GM06990 (cell line): ENCODE data around the gene CIRBP.

Experiments
- DNase-seq: peaks from one replicate; pipeline ENCODE4 v3.0.0-alpha.2; 2011; ENCODE audit not compliant: insufficient read length; ENCODE audit errors: extremely low read depth
- H3K27me3 ChIP-seq: replicated peaks from 2 replicates; pipeline ENCODE4 v1.6.0; 2011; ENCODE audit warnings: low read length; ENCODE audit not compliant: control insufficient read depth, insufficient read depth
- H3K36me3 ChIP-seq: 2 replicates; pipeline ENCODE4 v1.5.1; 2011; ENCODE audit warnings: low read length; ENCODE audit not compliant: control insufficient read depth, insufficient read depth
- H3K4me3 ChIP-seq: replicated peaks from 2 replicates; pipeline ENCODE4 v1.5.1; 2011; ENCODE audit warnings: low read depth, mild to moderate bottlenecking, control low read depth, low read length
- TF ChIP-seq, protein P1 (sequence below): IDR thresholded peaks from 2 replicates; pipeline ENCODE4 v1.5.1; 2011; ENCODE audit warnings: low read length, control low read depth, mild to moderate bottlenecking, inconsistent platforms; ENCODE audit not compliant: insufficient read depth, poor library complexity, severe bottlenecking

The CIRBP gene

DNA sequence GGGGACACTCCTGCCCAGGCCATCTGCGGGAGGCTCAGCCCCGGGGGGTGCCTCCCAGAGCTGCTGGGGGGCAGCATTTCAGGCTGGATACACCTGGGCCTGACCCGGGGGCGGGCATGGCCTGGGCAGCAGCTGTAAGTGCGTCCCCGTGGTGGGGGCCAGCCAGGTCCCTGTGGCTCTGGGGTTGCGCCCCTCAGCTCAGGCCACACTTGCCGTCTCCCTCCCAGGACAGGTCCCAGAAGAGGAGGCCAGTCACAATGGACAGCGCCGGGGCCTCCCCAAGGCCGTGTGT is 43.0 kb upstream of the CIRBP start:
- H3K27me3 ChIP-seq: no peaks in the 10 kb centered on the region
- H3K36me3 ChIP-seq: peaks cover 15% of the 10 kb centered on the region
- DNase-seq: no peak
- TF ChIP-seq, protein P1, sequence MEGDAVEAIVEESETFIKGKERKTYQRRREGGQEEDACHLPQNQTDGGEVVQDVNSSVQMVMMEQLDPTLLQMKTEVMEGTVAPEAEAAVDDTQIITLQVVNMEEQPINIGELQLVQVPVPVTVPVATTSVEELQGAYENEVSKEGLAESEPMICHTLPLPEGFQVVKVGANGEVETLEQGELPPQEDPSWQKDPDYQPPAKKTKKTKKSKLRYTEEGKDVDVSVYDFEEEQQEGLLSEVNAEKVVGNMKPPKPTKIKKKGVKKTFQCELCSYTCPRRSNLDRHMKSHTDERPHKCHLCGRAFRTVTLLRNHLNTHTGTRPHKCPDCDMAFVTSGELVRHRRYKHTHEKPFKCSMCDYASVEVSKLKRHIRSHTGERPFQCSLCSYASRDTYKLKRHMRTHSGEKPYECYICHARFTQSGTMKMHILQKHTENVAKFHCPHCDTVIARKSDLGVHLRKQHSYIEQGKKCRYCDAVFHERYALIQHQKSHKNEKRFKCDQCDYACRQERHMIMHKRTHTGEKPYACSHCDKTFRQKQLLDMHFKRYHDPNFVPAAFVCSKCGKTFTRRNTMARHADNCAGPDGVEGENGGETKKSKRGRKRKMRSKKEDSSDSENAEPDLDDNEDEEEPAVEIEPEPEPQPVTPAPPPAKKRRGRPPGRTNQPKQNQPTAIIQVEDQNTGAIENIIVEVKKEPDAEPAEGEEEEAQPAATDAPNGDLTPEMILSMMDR: no peak
- H3K4me3 ChIP-seq: no peak overlapping the region

DNA sequence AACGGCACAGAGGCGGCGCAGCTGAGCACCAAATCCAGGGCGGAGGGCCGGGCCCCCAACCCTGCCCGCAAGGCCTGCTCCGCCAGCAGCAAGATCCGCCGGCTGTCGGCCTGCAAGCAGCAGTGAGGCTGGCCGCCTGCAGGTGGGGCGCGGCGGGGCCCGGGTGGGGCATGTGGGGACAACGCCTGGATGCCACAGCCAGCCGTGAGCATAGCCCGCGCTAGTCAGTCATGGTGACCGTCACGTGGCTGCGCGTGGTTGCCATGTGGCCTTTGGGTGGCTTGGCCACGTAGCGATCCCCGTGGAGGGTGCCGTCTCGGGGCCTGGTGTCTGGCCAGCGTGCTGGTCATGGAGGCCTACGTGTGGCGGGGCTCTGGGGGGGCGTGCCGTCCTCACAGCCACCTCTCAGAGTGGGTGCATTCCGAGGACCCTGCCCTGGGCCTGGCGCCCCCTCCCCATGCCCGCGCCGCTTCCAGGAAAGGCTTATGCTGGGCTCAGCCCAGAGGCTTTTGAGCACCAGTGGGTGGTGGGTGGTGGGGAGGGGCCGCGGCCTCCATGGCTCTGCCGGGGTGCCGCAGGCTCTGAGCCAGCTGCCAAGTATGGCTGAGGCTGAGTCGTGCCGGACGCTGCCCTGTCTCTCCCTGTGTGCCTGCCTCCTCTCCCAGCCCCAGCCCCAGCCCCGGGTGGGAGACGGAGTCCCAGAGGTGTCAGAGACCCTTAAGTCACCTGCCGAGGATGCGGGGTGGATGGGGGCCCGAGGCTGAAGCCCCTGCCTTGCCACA is 42.4 kb upstream of the CIRBP start:
- no peak for DNase-seq
- Histone ChIP-seq H3K4me3 (no peak overlapping the region), H3K27me3 (no peaks in the 10 kb centered on the region), H3K36me3 (peaks cover 14% of the 10 kb centered on the region)
- TF ChIP-seq, protein P1: no peak

DNA sequence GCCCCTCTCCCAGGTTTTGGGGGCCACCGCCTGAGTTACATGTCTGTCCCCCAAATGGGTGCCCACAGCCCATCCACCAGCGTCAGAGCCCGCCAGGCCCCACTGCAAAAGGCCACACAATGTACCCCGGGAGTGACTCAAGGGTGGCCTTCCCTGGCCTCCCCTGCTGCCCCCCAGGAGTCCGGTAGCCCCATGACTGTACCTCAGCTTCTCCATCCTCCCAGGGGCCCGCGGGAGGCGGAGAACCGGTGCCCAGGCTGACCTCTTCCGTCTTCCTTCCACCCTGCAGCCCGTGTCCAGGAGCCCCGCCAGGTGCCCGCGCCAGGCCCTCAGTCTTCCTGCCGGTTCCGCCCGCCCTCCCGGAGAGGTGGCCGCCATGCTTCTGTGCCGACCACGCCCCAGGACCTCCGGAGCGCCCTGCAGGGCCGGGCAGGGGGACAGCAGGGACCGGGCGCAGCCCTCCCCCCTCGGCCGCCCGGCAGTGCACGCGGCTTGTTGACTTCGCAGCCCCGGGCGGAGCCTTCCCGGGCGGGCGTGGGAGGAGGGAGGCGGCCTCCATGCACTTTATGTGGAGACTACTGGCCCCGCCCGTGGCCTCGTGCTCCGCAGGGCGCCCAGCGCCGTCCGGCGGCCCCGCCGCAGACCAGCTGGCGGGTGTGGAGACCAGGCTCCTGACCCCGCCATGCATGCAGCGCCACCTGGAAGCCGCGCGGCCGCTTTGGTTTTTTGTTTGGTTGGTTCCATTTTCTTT is 41.7 kb upstream of the CIRBP start:
- Histone ChIP-seq H3K4me3 (no peak overlapping the region), H3K27me3 (no peaks in the 10 kb centered on the region), H3K36me3 (peaks cover 14% of the 10 kb centered on the region)
- DNase-seq: no peak
- TF ChIP-seq, protein P1: no peak

DNA sequence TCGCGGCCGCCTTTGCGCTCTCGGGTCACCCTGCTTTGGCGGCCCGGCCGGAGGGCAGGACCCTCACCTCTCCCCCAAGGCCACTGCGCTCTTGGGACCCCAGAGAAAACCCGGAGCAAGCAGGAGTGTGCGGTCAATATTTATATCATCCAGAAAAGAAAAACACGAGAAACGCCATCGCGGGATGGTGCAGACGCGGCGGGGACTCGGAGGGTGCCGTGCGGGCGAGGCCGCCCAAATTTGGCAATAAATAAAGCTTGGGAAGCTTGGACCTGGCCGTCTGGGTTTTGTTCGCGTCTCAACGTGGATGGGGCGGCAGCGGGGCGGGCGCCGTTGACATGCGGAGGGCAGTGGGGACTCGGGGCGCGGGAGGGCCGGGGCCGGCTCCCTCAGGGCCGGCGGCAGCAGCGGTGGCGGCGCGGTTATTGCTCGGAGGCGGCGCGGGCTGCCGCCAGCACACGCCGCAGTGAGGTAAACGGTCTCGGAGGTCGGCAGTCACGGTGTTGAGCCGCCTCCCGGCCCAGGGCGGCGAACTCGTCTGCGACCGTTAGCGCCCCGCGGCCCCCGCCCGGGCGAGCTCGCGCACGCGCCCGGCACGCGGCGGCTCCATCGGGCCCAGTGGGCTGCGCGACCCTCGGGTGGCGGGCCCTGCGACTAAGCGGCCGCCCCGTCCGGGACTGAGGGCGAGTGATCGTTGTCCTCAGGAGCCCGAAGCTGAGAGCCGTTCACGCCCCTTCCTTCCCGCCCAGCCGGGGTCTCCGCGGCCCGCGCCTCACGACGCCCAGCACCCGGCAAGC is 40.8 kb upstream of the CIRBP start:
- Histone ChIP-seq H3K36me3 (peaks cover 9% of the 10 kb centered on the region), H3K27me3 (no peaks in the 10 kb centered on the region), H3K4me3 (no peak overlapping the region)
- no peak for DNase-seq
- TF ChIP-seq, protein P1: no peak

DNA sequence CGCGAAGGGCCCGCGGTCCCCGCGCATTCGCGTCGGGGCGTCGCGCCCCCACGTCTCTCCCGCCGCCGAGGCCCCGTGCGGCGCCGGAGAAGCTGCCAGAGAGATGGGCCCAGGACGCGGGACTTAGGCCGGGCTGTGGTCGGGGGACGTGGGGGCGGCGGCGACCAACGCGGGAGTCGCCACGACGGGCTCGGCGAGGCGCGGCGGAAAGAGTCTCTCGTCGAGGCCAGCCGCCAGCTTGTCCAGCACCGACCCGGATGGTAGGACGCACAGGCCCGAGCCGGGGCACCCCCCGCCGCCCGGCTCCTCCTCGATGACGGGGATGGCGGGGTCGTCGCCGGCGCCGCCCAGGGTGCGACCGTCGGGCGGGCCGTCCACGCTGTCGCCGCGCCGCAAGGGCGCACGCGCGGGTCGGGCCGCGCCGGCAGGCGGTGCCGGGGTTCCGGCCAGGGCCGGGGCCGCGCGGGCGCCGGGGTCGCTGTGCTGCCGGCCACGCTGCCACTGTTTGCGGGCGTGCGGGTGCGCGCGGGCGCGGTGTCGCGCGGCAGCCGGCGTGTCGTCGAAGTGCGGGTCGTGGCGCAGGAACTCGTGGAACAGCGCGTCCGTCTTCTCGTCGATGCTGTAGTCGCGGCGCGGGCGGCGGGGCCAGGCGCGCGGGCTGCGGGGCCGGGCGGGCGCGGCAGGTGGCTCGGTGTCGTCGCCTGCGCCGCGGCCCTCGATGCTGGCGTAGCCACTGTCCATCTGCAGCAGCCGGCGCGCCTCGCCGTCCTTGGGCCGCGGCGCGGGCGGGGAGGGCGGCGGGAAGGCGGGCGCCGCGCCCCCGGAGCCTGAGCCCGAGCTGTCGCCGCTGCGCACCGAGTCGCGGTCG is 39.8 kb upstream of the CIRBP start:
- H3K4me3 ChIP-seq: no peak overlapping the region
- TF ChIP-seq, protein P1: no peak
- DNase-seq: no peak
- H3K27me3 ChIP-seq: no peaks in the 10 kb centered on the region
- H3K36me3 ChIP-seq: peaks cover 5% of the 10 kb centered on the region
